Hippocampal formation (tissue), 2 donors: ENCODE data around the gene SLC26A1.

Experiments used
- DNase-seq, 2 donors: peaks; one replicate each; lab custom pipeline; 2025; lab: John Stamatoyannopoulos, UW

The SLC26A1 gene

GRCh38 chr4:993111-994029, at the start of gene SLC26A1:
Gene SLC26A1 (minus strand): TSS chr4:993404. CDS start chr4:991703, 1,701 bp downstream.
- DNase-seq: no peak

GRCh38 chr4:1042352-1043055, 49.3 kb upstream of the SLC26A1 start:
- no peak for DNase-seq

GRCh38 chr4:1041936-1042330, 48.7 kb upstream of the SLC26A1 start:
- no peak for DNase-seq

GRCh38 chr4:1041147-1041935, 48.1 kb upstream of the SLC26A1 start:
- DNase-seq: no peak

DNA sequence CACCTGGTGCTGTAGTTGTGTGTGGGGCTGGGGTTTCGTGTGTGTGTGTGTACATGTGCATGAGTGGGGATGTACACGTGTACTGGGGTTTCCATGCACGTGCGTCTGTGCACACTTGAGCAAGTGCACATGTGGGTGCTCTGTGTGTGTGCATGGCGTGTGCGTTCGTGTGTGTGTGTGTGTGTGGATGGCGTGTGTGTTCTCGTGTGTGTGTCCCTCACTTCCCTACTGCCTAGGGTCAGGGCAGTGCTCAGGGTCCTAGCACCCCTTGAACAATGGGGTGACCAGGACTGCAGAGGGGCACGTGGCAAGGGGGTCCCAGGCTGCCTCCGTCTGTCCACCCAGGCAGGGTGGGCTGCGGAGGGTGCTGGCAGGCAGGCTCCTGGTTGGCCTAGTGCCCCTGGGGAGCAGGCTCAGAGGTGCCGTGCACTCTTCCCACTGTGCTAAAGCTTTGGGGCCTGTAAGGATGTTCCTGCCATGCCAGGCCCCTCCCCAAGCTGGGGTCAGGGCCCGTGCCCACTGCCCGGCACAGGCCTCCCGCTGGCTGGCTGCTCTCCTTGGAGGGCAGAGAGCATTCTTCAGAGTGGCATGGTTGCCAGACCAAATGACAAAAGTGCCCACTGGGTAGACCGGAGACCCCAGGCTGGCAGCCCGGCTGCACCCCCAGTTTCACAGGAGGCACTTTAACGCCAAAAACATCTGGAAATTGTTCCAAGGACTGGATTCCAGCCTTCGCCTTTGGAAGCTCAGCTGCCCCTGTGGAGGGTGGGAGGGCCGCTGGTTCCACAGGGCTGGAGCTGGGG, 47.3 kb upstream of the SLC26A1 start:
- DNase-seq: no peak

DNA sequence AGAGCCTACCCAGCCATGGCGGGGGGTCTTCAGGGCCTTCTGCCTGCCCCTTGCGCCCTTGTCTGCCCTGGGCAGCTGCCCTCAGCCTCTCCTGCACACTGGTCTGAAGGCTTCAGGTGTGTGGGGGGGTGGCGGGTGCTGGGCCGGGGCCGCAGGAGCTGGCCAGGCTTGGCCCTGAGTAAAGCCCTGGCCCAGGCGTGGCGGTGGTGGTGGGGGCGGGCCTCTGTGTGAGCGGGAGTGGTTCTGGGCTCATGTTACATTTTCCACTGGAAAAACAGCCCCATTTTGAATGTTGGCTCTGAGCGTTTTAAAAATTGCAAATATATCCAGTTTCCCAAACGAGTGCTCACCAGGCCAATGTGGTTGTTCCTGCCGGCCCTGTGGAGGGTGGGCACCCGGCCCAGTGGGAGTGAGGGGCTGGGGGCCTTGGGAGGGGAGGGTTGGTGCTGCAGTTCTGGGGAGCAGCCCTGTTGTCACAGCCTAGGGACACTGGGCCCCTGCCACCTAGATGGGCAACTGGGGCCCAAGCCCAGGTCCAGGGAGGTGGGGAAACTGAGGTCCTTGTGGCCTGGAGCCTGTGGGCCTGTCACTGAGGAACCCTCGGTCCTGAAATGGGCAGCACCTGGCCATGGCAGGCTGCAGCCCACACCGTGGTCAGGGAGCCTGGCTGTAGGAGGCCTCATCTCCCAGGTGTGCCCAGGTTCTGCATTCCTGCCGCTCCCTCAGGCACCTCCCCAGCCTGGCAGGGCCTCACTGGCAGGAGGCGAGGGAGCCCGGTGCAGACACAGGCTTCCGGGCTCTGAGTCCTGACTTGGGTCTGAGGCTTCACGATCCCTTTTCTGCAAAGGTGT, 46.5 kb upstream of the SLC26A1 start:
- no peak for DNase-seq

DNA sequence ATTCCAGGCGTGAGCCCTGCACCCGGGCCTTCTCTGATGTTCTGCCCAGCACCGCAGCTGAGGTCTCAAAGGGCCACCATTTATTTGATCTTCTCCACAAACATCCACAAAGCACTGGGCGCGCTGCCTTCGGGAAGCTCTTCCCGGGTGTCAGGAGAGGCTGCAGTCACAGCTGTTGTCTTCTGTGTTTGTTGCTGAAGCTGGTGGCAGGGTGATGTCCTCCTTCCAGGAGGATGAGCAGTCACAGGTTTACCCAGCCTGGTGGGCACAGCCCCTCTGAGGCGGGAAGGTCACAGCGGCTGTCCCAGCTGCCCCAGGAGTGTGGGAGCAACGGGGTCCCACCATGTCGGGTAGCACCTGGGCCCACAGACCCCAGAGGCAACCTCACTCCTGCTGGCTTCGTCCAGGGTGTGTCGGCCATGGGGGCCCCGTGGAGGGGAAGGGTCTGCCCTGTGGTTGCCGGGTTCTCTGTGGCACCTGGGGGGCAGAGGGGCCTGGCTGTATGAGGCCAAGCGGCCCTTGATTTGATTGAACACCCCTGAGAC, 45.8 kb upstream of the SLC26A1 start:
- DNase-seq: no peak

- no peak for DNase-seq
Observed at GRCh38 chr4:1036976-1037810, 44.0 kb upstream of the SLC26A1 start.

- DNase-seq: no peak
Observed at GRCh38 chr4:1036095-1036494, 42.9 kb upstream of the SLC26A1 start.

GRCh38 chr4:1035510-1035909, 42.3 kb upstream of the SLC26A1 start:
- DNase-seq: peak; percentile 87 to 88

GRCh38 chr4:1033840-1034551, 40.8 kb upstream of the SLC26A1 start:
- DNase-seq: peak; percentile 47 to 67

GRCh38 chr4:1032861-1033260, 39.7 kb upstream of the SLC26A1 start:
- no peak for DNase-seq

- DNase-seq: no peak
Observed at GRCh38 chr4:1031956-1032795, 39.0 kb upstream of the SLC26A1 start.

DNA sequence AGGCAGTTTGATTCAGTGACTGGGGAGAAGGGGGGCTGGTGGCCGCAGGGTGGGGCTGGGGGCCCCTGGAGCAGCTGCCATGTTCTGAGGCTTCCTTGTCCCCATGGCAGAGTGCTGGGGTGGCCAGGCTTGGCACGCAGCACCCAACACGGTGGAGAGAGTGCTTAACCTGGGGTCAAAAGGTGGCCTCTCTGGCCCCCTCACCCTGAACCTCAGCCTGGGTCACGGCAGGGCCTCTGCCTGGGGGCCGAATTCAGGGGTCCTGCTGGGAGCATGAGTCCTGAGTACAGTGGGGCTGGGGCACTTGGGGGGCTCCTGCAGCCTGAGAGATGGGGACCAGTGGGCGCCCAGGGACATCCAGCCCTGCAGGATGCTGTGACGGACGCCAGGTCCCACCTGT, 38.1 kb upstream of the SLC26A1 start:
- no peak for DNase-seq

GRCh38 chr4:1030559-1030958, 37.4 kb upstream of the SLC26A1 start:
- no peak for DNase-seq

DNA sequence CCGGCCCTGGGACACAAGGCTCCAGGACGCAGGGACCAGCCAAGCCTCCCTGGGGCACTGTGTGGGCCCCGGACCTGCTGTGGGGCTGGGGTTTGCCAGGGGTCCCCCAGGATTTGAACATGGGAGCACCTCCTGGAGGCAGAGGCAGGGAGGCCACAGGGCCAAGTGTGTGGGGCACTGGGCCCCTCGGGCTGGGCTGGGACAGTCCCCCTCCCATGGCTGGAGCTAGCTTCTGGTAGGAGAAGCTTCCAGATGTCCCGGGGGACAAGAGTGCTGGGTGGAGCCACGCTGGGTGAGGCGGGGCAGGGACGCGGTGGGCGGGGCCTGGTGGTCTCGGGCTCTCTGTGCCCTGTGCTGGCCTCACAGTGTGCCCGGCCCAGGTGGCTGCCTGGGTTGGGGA, 36.8 kb upstream of the SLC26A1 start:
- no peak for DNase-seq

- DNase-seq: no peak
Observed at GRCh38 chr4:1029529-1029928, 36.3 kb upstream of the SLC26A1 start.
